ENCODE results near the gene LPGAT1. TPM values are rescaled to one million over a fixed set of nuclear protein-coding genes. Genes with fewer than 3 reads are reported as not detected.

Gene LPGAT1
- total RNA-seq, 1 experiment from 2014 or later: 37.5 TPM

- DNase-seq (ENCODE audit: low spot score): no peak
- Histone ChIP-seq H3K4me3 (ENCODE audit: low read depth, low read length, poor library complexity, severe bottlenecking) (no peak overlapping the region), H3K9me3 (ENCODE audit: low read depth, low read length, poor library complexity, severe bottlenecking) (no peaks in the 10 kb centered on the region), H3K27me3 (replicated peaks; ENCODE audit: insufficient read depth, low read depth, low read length, poor library complexity) (no peaks in the 10 kb centered on the region), H3K27ac (ENCODE audit: low read depth, low read length, poor library complexity, severe bottlenecking) (no peak overlapping the region), H3K36me3 (ENCODE audit: insufficient read depth, low read length, poor library complexity, severe bottlenecking) (no peaks in the 10 kb centered on the region), H3K4me1 (ENCODE audit: insufficient read depth, low read length, poor library complexity, severe bottlenecking) (no peaks in the 10 kb centered on the region)
- ChIA-PET CTCF (interaction anchor here (0.8 kb wide), 1 partner anchor 13 kb away, joined by 3 read pairs; no protein-coding TSS in a partner anchor), POLR2A (ENCODE audit: low non-redundant PET) (no interaction called here)
- TF ChIP-seq CTCF (conservative IDR thresholded peaks at IDR 0.05; ENCODE audit: low read depth, low read length) (no peak), EZH2 (IDR thresholded peaks at IDR 0.05; ENCODE audit: borderline replicate concordance, low read depth, low read length, poor library complexity, severe bottlenecking) (no peak)
- BruUV-seq (replicated peaks): no TSS peak
- intact Hi-C loops (cut with micrococcal nuclease; ENCODE audit: unreplicated experiment): no loop called here
Observed at GRCh38 chr1:211842518-211842917, 12.0 kb upstream of the LPGAT1 start.

DNA sequence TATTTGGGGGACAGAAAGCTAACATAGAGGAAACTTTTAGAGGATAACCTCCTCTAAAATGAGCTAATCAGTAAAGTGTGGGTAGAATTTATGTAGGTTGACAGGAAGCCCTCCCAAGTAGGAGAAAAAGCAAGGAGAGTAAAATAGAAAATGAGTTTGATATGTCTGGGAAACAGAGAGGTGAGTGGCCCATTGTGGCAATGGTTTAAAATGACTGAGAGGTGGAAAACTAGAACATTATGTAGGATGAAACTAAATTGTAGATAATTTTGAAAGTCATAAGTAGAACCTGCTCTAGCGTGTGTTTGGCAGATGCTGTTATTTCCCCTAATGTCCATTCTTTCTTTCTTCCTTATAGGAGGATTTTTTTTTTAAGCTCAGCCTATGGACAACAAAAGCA is 8.5 kb upstream of the LPGAT1 start:
- no peaks in the 10 kb centered on the region for H3K4me1 ChIP-seq (ENCODE audit: insufficient read depth, low read length, poor library complexity, severe bottlenecking)
- POLR2A ChIA-PET (ENCODE audit: low non-redundant PET): no interaction called here
- no peak overlapping the region for H3K27ac ChIP-seq (ENCODE audit: low read depth, low read length, poor library complexity, severe bottlenecking)
- no TSS peak for BruUV-seq (replicated peaks)
- H3K36me3 ChIP-seq (ENCODE audit: insufficient read depth, low read length, poor library complexity, severe bottlenecking): no peaks in the 10 kb centered on the region
- no peak for DNase-seq (ENCODE audit: low spot score)
- H3K27me3 ChIP-seq (replicated peaks; ENCODE audit: insufficient read depth, low read depth, low read length, poor library complexity): no peaks in the 10 kb centered on the region
- intact Hi-C loops (cut with micrococcal nuclease; ENCODE audit: unreplicated experiment): no loop called here
- TF ChIP-seq EZH2 (IDR thresholded peaks at IDR 0.05; ENCODE audit: borderline replicate concordance, low read depth, low read length, poor library complexity, severe bottlenecking) (no peak), CTCF (conservative IDR thresholded peaks at IDR 0.05; ENCODE audit: low read depth, low read length) (no peak)
- no peaks in the 10 kb centered on the region for H3K9me3 ChIP-seq (ENCODE audit: low read depth, low read length, poor library complexity, severe bottlenecking)
- CTCF ChIA-PET: no interaction called here
- no peak overlapping the region for H3K4me3 ChIP-seq (ENCODE audit: low read depth, low read length, poor library complexity, severe bottlenecking)

- BruUV-seq (replicated peaks): no TSS peak
- H3K4me3 ChIP-seq (ENCODE audit: low read depth, low read length, poor library complexity, severe bottlenecking): no peak overlapping the region
- POLR2A ChIA-PET (ENCODE audit: low non-redundant PET): no interaction called here
- intact Hi-C loops (cut with micrococcal nuclease; ENCODE audit: unreplicated experiment): no loop called here
- peaks cover 3% of the 10 kb centered on the region for H3K36me3 ChIP-seq (ENCODE audit: insufficient read depth, low read length, poor library complexity, severe bottlenecking)
- peaks cover 4% of the 10 kb centered on the region for H3K4me1 ChIP-seq (ENCODE audit: insufficient read depth, low read length, poor library complexity, severe bottlenecking)
- CTCF ChIA-PET: no interaction called here
- DNase-seq (ENCODE audit: low spot score): no peak
- no peaks in the 10 kb centered on the region for H3K27me3 ChIP-seq (replicated peaks; ENCODE audit: insufficient read depth, low read depth, low read length, poor library complexity)
- no peaks in the 10 kb centered on the region for H3K9me3 ChIP-seq (ENCODE audit: low read depth, low read length, poor library complexity, severe bottlenecking)
- no peak overlapping the region for H3K27ac ChIP-seq (ENCODE audit: low read depth, low read length, poor library complexity, severe bottlenecking)
- no peak for TF ChIP-seq CTCF (conservative IDR thresholded peaks at IDR 0.05; ENCODE audit: low read depth, low read length)
- TF ChIP-seq EZH2 (IDR thresholded peaks at IDR 0.05; ENCODE audit: borderline replicate concordance, low read depth, low read length, poor library complexity, severe bottlenecking): no peak
Observed at GRCh38 chr1:211833174-211833820, 2.7 kb upstream of the LPGAT1 start.

All from A673 (cell line).